ENCODE results near the gene MMD. TPM values are rescaled to one million over a fixed set of nuclear protein-coding genes. Genes with fewer than 3 reads are reported as not detected.

MMD gene
- total and polyA plus RNA-seq, 9 of the 15 experiments (the other 6 are each of a cell fraction or from before 2014, with no cell fraction given), result 3.1 to 18.9 (median 10.7) TPM

DNA sequence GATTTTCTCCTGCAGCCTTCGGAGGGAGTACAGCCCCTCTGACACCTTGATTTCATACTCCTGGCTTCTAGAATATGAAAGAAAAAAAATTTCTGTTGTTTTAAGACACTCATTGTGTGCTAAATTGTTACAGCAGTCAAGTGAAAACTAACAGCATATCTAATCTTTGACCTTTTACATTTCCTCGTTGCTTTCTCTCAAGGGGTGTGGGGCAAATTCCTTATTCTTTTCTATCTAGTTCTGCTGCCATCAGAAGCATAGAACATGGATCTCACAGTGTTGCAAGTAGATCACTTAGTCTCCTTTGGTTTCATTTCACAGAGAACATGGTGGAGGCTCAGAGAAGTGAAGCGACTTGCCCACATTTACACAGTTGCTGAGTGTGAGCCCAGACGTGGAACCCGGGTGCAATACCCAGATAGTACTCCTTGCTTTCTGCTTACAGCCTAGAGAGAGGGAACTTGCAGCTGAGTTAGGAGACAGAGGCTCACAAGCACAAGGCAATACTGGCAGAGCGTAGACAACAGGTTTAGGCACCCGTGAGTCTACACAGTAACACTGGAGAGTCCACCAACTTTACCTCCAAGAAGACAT lies 28.7 kb upstream of the MMD start:
- Histone ChIP-seq H3K4me3 (no peak overlapping the region), H3K9me3 (replicated peaks; ENCODE audit: control insufficient read depth, insufficient read depth, low read depth, low read length) (no peaks in the 10 kb centered on the region), H3K9me1 (ENCODE audit: control insufficient read depth, insufficient read depth, low read length) (no peaks in the 10 kb centered on the region), H3K79me2 (ENCODE audit: control insufficient read depth, insufficient read depth, low read length) (no peaks in the 10 kb centered on the region), H3K27me3 (ENCODE audit: control insufficient read depth in 2 of 2, insufficient read depth in 2 of 2, low read length in 2 of 2) (no peaks in the 10 kb centered on the region), H3K36me3 (ENCODE audit: control insufficient read depth, insufficient read depth, low read length) (no peaks in the 10 kb centered on the region), H2AFZ (ENCODE audit: low read depth, low read length) (peak overlapping the region; percentile 69), H4K20me1 (replicated peaks; ENCODE audit: control insufficient read depth, insufficient read depth, low read length) (no peaks in the 10 kb centered on the region), H3K4me1 (replicated peaks in 1 of 2; ENCODE audit: control insufficient read depth in 2 of 2, insufficient read depth in 2 of 2, low read length in 2 of 2) (peaks cover 18 to 55% of the 10 kb centered on the region in 2 experiments), H3K4me2 (ENCODE audit: insufficient read depth, low read length) (peak overlapping the region; percentile 40), H3K27ac (ENCODE audit: extremely low read depth, low read depth, low read length) (peak overlapping the region; percentile 70), H3K9ac (ENCODE audit: insufficient read depth in 1 of 2, low read depth in 2 of 2, low read length in 2 of 2) (peak overlapping the region in 1 of 2 experiments; percentile 37; a peak in 1 of 4 replicates)
- 30% methylated on average over 7 of the region's 7 CpGs for WGBS (ENCODE audit: insufficient coverage, low coverage, missing lambda C conversion rate)
- no peak for TF ChIP-seq ZC3H4 (CRISPR knock-in tag; IDR thresholded peaks at IDR 0.05; ENCODE audit: borderline replicate concordance)
- TF ChIP-seq FUS (optimal IDR thresholded peaks at IDR 0.05; ENCODE audit: low read depth, low read length), result no peak
- TF ChIP-seq ZNF197 (CRISPR knock-in tag; IDR thresholded peaks at IDR 0.05; ENCODE audit: low read depth), result 0 out of 2 replicates have a peak, but pooled peaks have one; percentile 10
- TF ChIP-seq, protein P1, sequence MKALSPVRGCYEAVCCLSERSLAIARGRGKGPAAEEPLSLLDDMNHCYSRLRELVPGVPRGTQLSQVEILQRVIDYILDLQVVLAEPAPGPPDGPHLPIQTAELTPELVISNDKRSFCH (CRISPR knock-in tag; IDR thresholded peaks at IDR 0.05), result no peak
- TF ChIP-seq, protein P1 (tag; IDR thresholded peaks at IDR 0.05), result peak; percentile 38; the same call in 1 of the 2 replicates
- TF ChIP-seq, protein P2, sequence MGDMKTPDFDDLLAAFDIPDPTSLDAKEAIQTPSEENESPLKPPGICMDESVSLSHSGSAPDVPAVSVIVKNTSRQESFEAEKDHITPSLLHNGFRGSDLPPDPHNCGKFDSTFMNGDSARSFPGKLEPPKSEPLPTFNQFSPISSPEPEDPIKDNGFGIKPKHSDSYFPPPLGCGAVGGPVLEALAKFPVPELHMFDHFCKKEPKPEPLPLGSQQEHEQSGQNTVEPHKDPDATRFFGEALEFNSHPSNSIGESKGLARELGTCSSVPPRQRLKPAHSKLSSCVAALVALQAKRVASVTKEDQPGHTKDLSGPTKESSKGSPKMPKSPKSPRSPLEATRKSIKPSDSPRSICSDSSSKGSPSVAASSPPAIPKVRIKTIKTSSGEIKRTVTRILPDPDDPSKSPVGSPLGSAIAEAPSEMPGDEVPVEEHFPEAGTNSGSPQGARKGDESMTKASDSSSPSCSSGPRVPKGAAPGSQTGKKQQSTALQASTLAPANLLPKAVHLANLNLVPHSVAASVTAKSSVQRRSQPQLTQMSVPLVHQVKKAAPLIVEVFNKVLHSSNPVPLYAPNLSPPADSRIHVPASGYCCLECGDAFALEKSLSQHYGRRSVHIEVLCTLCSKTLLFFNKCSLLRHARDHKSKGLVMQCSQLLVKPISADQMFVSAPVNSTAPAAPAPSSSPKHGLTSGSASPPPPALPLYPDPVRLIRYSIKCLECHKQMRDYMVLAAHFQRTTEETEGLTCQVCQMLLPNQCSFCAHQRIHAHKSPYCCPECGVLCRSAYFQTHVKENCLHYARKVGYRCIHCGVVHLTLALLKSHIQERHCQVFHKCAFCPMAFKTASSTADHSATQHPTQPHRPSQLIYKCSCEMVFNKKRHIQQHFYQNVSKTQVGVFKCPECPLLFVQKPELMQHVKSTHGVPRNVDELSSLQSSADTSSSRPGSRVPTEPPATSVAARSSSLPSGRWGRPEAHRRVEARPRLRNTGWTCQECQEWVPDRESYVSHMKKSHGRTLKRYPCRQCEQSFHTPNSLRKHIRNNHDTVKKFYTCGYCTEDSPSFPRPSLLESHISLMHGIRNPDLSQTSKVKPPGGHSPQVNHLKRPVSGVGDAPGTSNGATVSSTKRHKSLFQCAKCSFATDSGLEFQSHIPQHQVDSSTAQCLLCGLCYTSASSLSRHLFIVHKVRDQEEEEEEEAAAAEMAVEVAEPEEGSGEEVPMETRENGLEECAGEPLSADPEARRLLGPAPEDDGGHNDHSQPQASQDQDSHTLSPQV (IDR thresholded peaks at IDR 0.05), result peak; percentile 16; the same call in 1 of the 2 replicates
- no peak for FAIRE-seq
- ATAC-seq, result peak; percentile 25
- CTCF ChIA-PET (ENCODE audit: low intra/inter-chr PET ratio), result no interaction called here
- in situ Hi-C loops (cut with MboI), result no loop called here
- intact Hi-C loops (cut with micrococcal nuclease), result loop anchor here (10.0 kb wide), 1 partner anchor 284 kb away; no protein-coding TSS in a partner anchor
- POLR2A ChIA-PET, result interaction anchor here (1.4 kb wide), 1 partner anchor 11 kb away, joined by 3 read pairs; no protein-coding TSS in a partner anchor
- BruUV-seq (replicated peaks), result no TSS peak
- no peak for DNase-seq (ENCODE audit: extremely low read depth in 1 of 4, low spot score in 3 of 4)

Data from K562 (cell line).